Stimulated activated CD8-positive, alpha-beta memory T cell treated with anti-CD3 and anti-CD28 coated beads, Interleukin-2, amount 100 ng/mL, for 48 hours (primary cell): ENCODE data around the gene PCA3.

Source experiments
- DNase-seq, 2 donors: peaks; one replicate each; pipeline ENCODE4 v3.0.0-alpha.2; 2020; ENCODE audit warnings: low read depth in 2 of 2

The PCA3 gene

GRCh38 chr9:76756941-76757673 lies 7.1 kb upstream of the PCA3 start:
- DNase-seq, result no peak

- no peak for DNase-seq
Observed at GRCh38 chr9:76758476-76758875, 5.8 kb upstream of the PCA3 start.

GRCh38 chr9:76759732-76760131 lies 4.5 kb upstream of the PCA3 start:
- no peak for DNase-seq

GRCh38 chr9:76761448-76761847 lies 2.8 kb upstream of the PCA3 start:
- no peak for DNase-seq

GRCh38 chr9:76766126-76766525 lies 1.9 kb downstream of the PCA3 start:
- no peak for DNase-seq

GRCh38 chr9:76772686-76773445 lies 8.6 kb downstream of the PCA3 start:
- no peak for DNase-seq

- no peak for DNase-seq
Observed at GRCh38 chr9:76784881-76785280, 20.6 kb downstream of the PCA3 start.

GRCh38 chr9:76785501-76785900 lies 21.3 kb downstream of the PCA3 start:
- DNase-seq, result no peak

GRCh38 chr9:76787677-76788076 lies 23.4 kb downstream of the PCA3 start:
- no peak for DNase-seq

GRCh38 chr9:76789840-76790239 lies 25.6 kb downstream of the PCA3 start:
- no peak for DNase-seq

- DNase-seq, result no peak
Observed at GRCh38 chr9:76793784-76794431, 29.7 kb downstream of the PCA3 start.

GRCh38 chr9:76796296-76796695 lies 32.1 kb downstream of the PCA3 start:
- DNase-seq, result no peak

GRCh38 chr9:76798527-76798926 lies 34.3 kb downstream of the PCA3 start:
- DNase-seq, result no peak

GRCh38 chr9:76799473-76799872 lies 35.2 kb downstream of the PCA3 start:
- DNase-seq, result no peak

- DNase-seq, result no peak
Observed at GRCh38 chr9:76800901-76801300, 36.7 kb downstream of the PCA3 start.

GRCh38 chr9:76803083-76803482 lies 38.8 kb downstream of the PCA3 start:
- no peak for DNase-seq

GRCh38 chr9:76803762-76804161 lies 39.5 kb downstream of the PCA3 start:
- DNase-seq, result no peak

GRCh38 chr9:76808636-76809035 lies 44.4 kb downstream of the PCA3 start:
- DNase-seq, result no peak

- DNase-seq, result no peak
Observed at GRCh38 chr9:76810377-76810957, 46.2 kb downstream of the PCA3 start.

GRCh38 chr9:76812591-76812990 lies 48.4 kb downstream of the PCA3 start:
- no peak for DNase-seq

GRCh38 chr9:76817489-76817888 lies 53.3 kb downstream of the PCA3 start:
- no peak for DNase-seq

GRCh38 chr9:76818271-76818670 lies 54.0 kb downstream of the PCA3 start:
- DNase-seq, result no peak

- DNase-seq, result no peak
Observed at GRCh38 chr9:76820431-76820830, 56.2 kb downstream of the PCA3 start.
